Measurements from ENCODE around the gene MORN1.

Gene MORN1

DNA sequence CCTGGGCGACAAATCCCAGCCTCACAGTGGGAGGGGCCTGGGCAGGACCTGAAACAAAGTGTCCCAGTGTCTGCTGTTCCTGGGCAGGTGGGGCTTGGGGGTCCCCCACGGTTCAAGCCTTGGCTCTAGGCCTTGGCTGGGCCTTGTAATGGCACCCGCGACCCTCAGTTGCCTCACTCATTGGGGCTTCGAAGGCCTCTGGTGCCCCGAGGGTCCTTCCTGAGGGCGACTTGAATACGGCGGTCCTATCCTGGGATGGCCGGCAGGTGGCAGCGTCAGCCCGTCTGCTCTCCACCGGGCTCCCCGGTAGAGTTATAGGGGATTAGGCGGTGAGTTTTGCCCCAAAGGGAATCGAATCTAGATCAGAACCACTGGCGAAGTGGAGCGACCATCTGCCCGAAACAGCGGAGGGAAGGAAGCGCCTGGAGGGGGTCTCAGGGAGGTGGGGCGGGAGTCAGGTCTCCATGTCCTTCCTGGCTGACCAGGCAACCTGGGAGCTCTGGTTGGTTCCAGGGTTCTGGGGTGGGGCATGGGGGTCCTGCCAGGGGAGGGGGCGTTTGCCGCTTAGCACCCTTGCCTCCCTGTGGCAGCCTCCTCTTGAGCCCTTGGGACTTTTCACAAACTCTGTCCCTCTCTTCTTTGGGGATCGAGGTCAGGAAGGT, 23.1 kb upstream of the MORN1 start:
- DNase-seq (ENCODE audit: low read depth, low spot score) = no peak
- CTCF ChIA-PET = interaction anchor here (0.6 to 7.7 kb wide), 12 partner anchors 9 to 1010 kb away, joined by 3 to 138 read pairs (median 4); partner anchors contain the start of gene TNFRSF14
- no peak overlapping the region; the same call in 1 of the 2 replicates for H3K4me3 ChIP-seq (ENCODE audit: low read depth, low read length)
- POLR2A ChIA-PET = no interaction called here
- TF ChIP-seq, protein P1, sequence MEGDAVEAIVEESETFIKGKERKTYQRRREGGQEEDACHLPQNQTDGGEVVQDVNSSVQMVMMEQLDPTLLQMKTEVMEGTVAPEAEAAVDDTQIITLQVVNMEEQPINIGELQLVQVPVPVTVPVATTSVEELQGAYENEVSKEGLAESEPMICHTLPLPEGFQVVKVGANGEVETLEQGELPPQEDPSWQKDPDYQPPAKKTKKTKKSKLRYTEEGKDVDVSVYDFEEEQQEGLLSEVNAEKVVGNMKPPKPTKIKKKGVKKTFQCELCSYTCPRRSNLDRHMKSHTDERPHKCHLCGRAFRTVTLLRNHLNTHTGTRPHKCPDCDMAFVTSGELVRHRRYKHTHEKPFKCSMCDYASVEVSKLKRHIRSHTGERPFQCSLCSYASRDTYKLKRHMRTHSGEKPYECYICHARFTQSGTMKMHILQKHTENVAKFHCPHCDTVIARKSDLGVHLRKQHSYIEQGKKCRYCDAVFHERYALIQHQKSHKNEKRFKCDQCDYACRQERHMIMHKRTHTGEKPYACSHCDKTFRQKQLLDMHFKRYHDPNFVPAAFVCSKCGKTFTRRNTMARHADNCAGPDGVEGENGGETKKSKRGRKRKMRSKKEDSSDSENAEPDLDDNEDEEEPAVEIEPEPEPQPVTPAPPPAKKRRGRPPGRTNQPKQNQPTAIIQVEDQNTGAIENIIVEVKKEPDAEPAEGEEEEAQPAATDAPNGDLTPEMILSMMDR (IDR thresholded peaks at IDR 0.05; ENCODE audit: insufficient read depth, low read length, missing control alignments) = peak; percentile 89

DNA sequence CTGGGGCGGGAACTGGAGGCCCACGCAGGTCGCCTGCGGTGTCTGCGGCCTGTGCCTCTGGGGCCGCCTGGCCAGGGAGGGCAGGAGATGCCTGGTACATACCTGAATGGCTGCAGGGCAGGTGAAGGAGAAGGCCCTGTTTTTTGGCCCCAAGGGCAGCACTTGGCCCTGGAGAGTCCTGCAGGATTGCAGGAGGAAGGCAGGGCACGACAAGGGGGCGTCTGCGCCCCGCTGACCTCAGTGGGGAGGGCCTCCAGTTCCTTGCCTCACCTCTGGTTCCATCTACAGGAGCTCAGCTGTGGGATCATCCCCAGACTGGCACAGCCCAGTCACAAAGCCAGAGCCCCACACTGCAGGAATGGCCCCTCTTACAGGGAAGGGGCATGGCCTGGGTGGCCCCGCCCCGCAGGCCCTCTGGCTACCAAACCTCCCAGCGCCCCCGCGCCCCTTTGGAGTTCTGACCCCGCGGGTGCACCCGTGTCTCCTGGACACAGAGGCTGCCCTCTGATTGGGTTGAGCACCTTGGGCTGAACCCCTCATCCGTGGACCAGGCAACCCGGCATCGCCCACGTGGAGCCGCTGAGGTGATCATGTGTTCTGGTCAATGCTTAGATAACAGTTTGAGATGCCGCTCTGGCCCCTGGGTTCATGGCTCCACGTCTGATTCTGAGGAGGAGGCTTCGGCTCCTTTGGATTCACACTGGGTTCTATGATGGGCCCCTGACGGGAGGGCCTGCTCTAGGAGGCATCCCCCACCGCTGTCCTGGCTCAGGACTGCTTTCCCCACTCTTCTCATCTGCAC, 22.3 kb upstream of the MORN1 start:
- TF ChIP-seq, protein P1 (IDR thresholded peaks at IDR 0.05; ENCODE audit: insufficient read depth, low read length, missing control alignments) = no peak
- POLR2A ChIA-PET = interaction anchor here (1.1 kb wide), 1 partner anchor 22 kb away, joined by 4 read pairs; the partner anchor contains the start of genes MORN1 and RER1
- CTCF ChIA-PET = interaction anchor here (1.0 to 7.7 kb wide), 11 partner anchors 10 to 1011 kb away, joined by 3 to 138 read pairs (median 5); partner anchors contain the start of gene FAAP20
- peak overlapping the region; percentile 84 for H3K4me3 ChIP-seq (ENCODE audit: low read depth, low read length)
- DNase-seq (ENCODE audit: low read depth, low spot score) = no peak

DNA sequence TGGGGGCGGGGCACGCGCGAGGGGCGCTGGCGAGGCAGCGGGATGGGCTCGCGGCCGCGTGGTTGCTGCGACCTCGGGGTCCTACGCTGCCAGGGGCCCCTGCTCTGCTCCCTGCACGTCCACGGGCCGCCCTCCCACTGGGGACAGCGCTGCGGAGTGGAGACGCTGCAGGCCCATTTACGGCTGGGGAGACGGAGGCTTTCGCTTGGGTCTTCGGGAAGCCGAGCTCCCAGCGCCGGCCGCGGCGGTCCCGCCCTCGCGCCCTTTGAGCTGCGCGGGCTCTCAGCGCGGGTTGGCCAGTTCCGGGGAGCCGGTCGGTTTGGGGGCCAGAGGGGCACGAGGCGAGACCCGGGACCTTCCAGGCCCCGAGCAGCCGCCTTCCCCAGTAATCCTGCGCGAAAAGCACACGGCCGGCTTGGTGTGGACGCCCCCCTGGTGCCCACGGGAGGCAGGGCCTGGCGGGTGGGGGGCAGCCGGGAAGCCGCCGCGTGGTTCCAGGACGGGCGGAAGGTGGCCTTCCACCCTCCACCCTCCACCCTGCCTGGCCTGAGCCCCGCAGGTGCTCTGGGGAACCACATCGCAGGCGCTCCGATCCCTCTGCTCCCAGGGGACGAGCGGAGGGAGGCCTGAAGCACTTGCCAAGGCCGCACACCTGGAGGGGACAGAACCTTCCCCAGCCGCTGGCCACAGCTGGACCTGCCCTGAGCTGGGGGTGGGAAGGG, 21.6 kb upstream of the MORN1 start:
- TF ChIP-seq, protein P1 (IDR thresholded peaks at IDR 0.05; ENCODE audit: insufficient read depth, low read length, missing control alignments) = no peak
- peak overlapping the region; percentile 84 for H3K4me3 ChIP-seq (ENCODE audit: low read depth, low read length)
- CTCF ChIA-PET = interaction anchor here (1.0 to 2.3 kb wide), 6 partner anchors 39 to 1012 kb away, joined by 3 to 32 read pairs (median 6); partner anchors contain the start of gene FAAP20
- POLR2A ChIA-PET = interaction anchor here (0.7 to 1.1 kb wide), 2 partner anchors 22 to 113 kb away, joined by 3 to 4 read pairs; partner anchors contain the start of genes MORN1 and RER1
- no peak for DNase-seq (ENCODE audit: low read depth, low spot score)

DNA sequence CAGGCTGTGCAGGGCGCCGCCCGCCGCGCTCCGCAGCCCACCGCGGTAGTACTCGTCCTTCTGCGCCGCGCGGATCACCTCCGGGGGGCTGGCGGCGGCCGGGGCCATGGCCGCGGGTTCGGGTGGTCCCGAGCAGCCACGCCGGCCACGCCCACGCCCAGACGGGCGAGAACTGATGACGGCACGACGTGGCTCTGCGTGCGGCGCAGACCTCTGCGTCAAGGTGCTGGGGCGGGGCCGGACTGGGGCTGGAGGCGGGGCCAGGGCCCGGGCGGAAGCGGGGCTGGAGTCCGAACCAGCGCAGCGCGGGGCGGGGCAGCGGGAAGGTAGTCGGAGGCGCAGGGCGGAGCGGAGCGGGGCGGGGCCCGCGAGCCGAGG, 21.0 kb upstream of the MORN1 start, which contains the start of gene PEX10:
Gene PEX10, minus strand, starts transcription at position 170 of the 378 bp plus-strand sequence. Its CDS starts 62 bp downstream, at position 108.
- POLR2A ChIA-PET = interaction anchor here (0.7 to 1.1 kb wide), 2 partner anchors 21 to 113 kb away, joined by 3 to 4 read pairs; partner anchors contain the start of genes MORN1 and RER1
- peak; percentile 24 for DNase-seq (ENCODE audit: low read depth, low spot score)
- TF ChIP-seq, protein P1 (IDR thresholded peaks at IDR 0.05; ENCODE audit: insufficient read depth, low read length, missing control alignments) = no peak
- CTCF ChIA-PET = interaction anchor here (1.4 to 2.3 kb wide), 4 partner anchors 121 to 217 kb away, joined by 3 to 32 read pairs (median 9); partner anchors contain the start of gene FAAP20
- H3K4me3 ChIP-seq (ENCODE audit: low read depth, low read length) = peak within 1 kb of the TSS; percentile 87

DNA sequence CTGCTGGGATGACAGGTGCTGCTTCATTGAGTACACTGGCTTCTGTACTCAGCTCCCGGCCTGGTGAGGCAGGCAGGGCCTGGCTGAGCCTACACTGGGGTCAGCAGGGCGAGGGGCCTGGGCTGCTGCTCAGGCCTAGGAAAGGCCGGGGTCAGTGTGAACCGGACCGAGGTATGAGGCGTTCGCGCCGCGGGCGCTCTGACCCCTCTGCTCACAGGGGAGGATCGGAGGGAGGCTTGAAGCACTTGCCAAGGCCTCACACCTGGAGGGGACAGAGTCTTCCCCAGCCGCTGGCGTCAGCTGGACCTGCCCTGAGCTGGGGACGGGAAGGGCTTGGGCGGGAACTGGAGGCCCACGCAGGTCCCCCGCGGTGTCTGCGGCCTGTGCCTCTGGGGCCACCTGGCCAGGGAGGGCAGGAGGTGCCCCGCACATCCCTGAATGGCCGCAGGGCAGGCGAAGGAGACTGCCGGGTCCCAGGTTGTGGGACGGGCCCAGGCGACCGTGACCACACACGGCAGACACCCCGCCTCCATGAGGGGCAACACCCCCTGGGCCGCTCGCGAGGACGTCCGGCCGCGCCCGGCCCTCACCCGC, 20.5 kb upstream of the MORN1 start:
- DNase-seq (ENCODE audit: low read depth, low spot score) = no peak
- ChIA-PET CTCF (interaction anchor here (2.0 to 2.3 kb wide), 2 partner anchors 136 to 217 kb away, joined by 7 to 13 read pairs; partner anchors contain the start of gene FAAP20), POLR2A (interaction anchor here (0.7 kb wide), 1 partner anchor 135 kb away, joined by 4 read pairs; no protein-coding TSS in a partner anchor)
- peak overlapping the region; percentile 87 for H3K4me3 ChIP-seq (ENCODE audit: low read depth, low read length)
- TF ChIP-seq, protein P1 (IDR thresholded peaks at IDR 0.05; ENCODE audit: insufficient read depth, low read length, missing control alignments) = no peak

All from AG04449 (cell line).